ENCODE results near the gene DNAL4.

DNAL4 gene

DNA sequence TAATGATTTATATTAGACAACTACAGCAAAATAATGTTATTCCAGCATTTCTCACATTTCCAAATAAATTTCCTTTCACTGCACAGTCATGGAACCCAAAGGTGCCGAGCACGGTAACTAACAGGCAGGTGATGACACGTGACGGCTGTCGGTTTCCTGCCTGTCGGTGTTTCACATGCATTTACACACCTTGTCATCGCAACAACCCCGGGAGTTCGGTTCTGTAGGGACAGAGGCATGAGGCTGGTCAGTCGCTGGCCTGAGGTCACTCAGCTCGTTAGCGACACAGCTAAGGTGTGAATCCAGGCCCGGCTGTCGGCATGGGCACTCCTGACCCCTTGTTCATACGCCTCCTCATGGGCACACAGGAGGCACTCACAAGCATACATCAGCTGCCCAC, 9.9 kb downstream of the DNAL4 start:
- no peak for DNase-seq

DNA sequence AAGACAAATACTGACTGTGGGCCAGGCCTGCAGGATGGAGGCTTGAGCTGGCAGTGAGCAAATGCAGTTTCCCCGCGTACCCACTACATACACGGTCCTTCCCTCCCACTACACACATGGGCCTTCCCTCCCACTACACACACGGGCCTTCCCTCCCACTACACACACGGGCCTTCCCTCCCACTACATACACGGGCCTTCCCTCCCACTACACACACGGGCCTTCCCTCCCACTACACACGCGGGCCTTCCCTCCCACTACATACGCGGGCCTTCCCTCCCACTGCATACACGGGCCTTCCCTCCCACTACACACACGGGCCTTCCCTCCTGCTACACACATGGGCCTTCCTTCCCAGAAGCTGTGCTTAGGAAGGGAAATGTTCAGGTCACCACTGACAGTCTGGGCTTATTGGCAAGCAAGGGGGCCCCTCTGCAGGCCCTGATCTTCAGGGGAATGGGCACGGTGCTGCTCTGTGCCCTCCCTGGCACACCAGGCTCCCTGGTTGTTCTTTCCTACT, 10.8 kb downstream of the DNAL4 start:
- no peak for DNase-seq

DNA sequence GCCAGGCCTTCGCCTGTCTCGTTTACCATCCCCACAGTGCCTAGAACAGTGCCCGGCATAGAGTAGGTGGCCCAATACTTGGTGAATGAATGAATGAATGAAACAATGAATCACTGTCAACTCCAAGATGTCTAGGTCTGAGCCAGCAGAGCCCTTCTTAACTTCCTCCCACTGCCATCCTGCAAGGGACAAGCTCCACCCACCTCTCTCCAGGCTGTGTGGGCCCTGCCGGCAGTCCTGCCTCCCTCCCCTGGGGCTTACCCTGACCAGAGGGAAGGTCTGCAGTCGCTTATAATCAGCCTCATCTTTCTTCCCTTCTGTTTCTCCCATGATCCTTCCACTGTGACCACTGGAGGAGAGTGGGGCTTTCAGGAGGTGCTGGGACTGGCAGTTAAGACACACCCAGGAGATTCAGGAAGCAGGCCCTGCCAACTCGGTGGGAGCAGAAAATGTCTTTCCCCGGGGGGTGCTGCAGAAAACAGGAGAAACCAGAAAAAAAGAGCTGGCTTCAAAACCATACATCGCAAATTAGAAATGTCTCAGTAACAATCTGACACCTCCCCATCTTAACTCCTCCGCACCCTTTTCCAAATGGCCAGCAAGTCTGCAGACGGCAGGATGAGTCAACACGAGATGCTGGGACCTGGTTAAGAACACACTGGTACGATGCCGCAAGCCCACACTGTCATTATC, 11.4 kb downstream of the DNAL4 start:
- no peak for DNase-seq

- no peak for DNase-seq
Observed at GRCh38 chr22:38781033-38781432, 12.9 kb downstream of the DNAL4 start.

- no peak for DNase-seq
Observed at GRCh38 chr22:38777087-38777671, 16.8 kb downstream of the DNAL4 start.

GRCh38 chr22:38776086-38776485, 17.9 kb downstream of the DNAL4 start:
- no peak for DNase-seq

- DNase-seq, result no peak
Observed at GRCh38 chr22:38775656-38776055, 18.3 kb downstream of the DNAL4 start.

- DNase-seq, result no peak
Observed at GRCh38 chr22:38774496-38775166, 19.3 kb downstream of the DNAL4 start.

GRCh38 chr22:38773363-38773946, 20.5 kb downstream of the DNAL4 start:
- no peak for DNase-seq

- no peak for DNase-seq
Observed at GRCh38 chr22:38772623-38772873, 21.4 kb downstream of the DNAL4 start.

GRCh38 chr22:38770257-38770949, 23.5 kb downstream of the DNAL4 start:
- DNase-seq, result no peak

- no peak for DNase-seq
Observed at GRCh38 chr22:38768036-38768435, 25.9 kb downstream of the DNAL4 start.

GRCh38 chr22:38767313-38767712, 26.6 kb downstream of the DNAL4 start:
- no peak for DNase-seq

DNA sequence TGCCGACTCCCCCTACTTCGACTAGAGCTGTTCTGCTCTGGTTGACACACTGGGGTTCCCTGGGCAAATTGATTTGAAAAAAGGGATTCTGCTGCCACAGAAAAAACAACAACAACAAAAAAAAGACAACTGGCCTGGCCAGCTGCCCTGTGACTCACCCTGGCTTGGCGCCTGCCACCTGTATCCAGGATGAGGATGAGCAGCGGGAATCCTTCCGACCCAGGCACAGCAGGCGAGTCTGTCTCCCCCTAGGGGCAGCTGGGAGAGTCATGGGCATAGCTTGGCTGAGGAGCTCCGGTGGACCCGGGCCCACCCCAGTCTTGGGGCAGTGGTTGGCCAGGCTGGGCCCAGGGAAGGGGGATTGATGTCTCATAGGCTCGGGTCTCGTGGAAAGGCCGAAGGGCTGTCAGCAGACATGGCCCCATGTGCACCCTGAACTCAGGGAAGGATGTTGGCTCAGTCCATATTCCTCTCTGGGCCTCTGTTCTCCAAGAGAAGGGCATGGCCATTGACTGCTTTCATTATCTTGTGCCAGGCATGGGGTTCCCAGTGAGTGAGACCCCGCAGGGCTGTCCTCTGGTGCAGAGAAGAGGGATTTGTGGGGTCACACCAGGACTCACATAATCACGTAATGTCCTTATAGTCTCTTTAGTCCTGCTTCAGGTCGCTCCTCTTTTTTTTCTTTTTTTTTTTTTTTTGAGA, 27.7 kb downstream of the DNAL4 start:
- peak; percentile 41 for DNase-seq

DNA sequence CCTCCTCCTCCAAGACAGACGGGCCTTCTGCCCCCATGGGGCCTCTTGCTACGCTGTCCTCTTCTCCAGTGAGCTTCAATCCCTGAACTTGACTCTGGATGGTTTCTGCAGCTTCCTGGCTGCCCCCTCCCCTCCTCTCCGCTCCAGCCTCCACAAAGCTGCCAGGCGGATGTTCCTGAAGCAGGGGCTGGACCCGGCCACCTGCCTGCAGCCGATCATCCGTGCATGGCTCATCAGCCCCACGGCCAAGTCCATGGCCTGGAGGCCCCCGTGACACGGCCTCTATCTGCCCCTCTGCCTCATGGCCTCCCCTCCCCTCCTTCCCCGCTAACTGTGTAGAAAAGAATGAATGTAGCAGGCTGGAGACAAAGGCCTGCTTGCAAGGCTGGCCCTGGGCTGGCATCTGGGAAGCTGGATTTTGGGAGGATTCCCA, 31.4 kb downstream of the DNAL4 start:
- no peak for DNase-seq

GRCh38 chr22:38761202-38762162, 32.5 kb downstream of the DNAL4 start:
- no peak for DNase-seq

GRCh38 chr22:38760477-38761201, 33.3 kb downstream of the DNAL4 start:
- DNase-seq, result no peak

GRCh38 chr22:38759005-38759404, 34.9 kb downstream of the DNAL4 start:
- no peak for DNase-seq

- peak; percentile 75 for DNase-seq
Observed at GRCh38 chr22:38758276-38758945, 35.5 kb downstream of the DNAL4 start.

GRCh38 chr22:38757464-38757757, 36.5 kb downstream of the DNAL4 start:
- DNase-seq, result no peak
